CD4-positive, alpha-beta T cell treated with Interleukin-6 at 100 ng/mL for 8 hours (primary cell): ENCODE measurements around the gene ATP2B1.
"Not testable (repeated sequence)": the region's sequence is repeated elsewhere in the genome, so short reads cannot be mapped to it uniquely, and the experiment has no call there.

Source experiments
- DNase-seq: peaks from one replicate; pipeline ENCODE4 v3.0.0-alpha.2; 2020; ENCODE audit warnings: mixed read lengths, low spot score

Gene ATP2B1

GRCh38 chr12:89708565-89709156 is at the start of gene ATP2B1:
Gene ATP2B1 (minus strand): TSS chr12:89708838. CDS start chr12:89655886, 52,952 bp downstream.
- peak; percentile 84 for DNase-seq

GRCh38 chr12:89757987-89758386 is 49.3 kb upstream of the ATP2B1 start:
- not testable (repeated sequence) for DNase-seq

- peak; percentile 68 for DNase-seq
These were observed 48.2 kb upstream of the ATP2B1 start for GRCh38 chr12:89756585-89757398.

DNA sequence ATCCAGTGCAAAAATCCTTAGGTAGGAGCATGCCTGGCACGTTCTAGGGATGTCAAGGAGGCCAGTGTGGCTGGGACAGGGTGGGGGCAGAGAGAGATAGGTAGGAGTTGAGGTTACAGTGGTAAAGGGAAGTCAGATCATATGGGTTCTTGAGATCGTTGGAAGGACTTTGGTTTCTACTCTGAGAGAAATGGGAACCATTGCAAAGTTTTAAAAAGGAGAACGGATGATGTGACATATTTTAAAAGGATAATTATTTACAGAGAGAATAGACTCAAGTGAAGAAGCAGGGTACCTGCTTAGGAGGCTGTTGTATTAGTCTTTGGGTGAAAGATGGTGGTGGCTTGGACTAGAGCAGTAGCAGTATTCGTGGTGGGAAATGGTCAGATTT is 47.6 kb upstream of the ATP2B1 start:
- DNase-seq, result no peak

DNA sequence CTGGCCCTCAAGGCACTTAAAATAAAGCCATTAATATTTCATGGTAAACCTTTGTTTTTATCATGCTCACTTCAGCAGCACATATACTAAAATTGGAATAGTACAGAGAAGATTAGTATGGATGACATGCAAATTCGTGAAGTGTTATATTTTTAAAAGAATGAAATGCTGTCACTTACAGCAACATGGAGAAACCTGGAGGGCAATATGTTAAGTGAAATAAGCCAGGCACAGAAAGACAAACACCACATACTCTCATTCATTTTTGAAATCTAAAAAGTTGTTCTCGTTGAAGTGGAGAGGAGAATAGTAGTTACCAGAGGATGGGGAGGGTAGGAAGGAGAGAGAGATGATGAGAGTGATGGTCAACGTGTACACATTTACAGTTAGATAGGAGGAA is 45.4 kb upstream of the ATP2B1 start:
- DNase-seq, result no peak

- DNase-seq, result no peak
These were observed 43.7 kb upstream of the ATP2B1 start for GRCh38 chr12:89752341-89752740.

DNA sequence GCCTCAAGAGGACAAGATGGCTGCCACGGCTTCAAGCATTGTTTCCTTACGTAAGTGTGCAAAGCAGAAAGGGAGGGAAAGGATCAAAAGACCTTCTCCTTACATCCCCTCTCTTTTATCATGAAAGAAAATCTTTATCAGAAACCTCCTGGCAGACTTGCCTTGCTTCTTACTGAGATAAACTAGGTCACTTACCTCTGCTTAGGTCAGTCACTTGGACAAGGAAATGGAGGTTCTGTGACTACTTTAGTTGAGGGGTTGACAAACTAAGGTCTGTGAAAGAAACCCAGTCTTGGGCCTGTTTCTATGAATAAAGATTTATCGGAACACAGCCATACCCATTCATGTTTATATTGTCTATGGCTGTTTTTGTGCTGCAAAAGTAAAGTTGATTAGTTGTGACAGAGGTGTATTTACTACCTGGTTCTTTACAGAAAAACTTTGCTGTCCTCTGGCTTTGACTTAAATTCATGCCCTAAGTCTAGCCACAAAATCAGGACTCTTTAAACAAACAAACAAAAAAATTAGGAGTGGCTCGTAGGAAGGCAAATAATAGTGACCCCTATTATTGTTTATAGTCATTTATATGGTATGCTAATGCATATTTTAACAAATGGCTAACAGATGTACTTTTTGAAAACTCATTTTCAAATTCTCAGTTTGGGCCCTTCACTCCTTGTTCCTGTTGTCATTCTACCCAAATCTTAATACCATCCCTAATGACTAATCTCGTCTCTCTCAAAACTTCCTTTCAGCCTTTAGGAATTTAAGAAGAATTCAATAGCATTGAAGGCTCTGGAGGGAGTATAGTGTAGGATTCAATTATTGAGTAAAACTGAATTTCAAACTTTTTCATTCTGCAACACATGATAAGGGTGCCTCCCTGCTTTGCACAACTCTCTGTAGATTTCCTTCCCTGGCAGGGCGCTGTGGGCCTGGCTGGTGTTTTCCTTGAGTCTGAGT is 42.0 kb upstream of the ATP2B1 start:
- DNase-seq, result no peak

- no peak for DNase-seq
These were observed 40.2 kb upstream of the ATP2B1 start for GRCh38 chr12:89748791-89749190.

- DNase-seq, result no peak
These were observed 36.6 kb upstream of the ATP2B1 start for GRCh38 chr12:89745286-89745685.

DNA sequence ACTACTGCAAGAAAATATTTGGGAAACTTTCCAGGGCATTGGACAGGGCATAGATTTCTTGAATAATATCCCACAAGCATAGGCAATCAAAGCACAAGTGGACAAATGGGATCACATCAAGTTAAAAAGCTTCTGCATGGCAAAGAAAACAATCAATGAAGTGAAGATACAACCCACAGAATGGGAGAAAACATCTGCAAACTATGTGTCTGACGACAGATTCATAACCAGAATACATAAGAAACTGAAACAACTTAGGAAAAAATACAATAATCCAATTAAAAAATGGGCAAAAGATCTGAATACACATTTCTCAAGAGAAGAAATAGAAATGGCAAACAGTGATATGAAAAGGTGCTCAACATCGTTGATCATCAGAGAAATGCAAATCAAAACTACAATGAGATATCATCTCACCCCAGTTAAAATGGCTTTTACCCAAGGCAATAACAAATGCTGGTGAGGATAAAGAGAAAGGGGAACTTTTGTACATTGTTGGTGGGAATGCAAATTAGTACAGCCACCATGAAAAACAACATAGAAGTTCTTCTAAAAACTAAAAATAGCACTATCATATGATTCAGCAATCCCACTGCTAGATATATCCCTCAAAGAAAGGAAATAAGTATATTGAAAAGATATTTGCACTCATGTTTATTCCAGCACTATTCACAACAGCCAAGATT is 33.8 kb upstream of the ATP2B1 start:
- no peak for DNase-seq

GRCh38 chr12:89740943-89741342 is 32.3 kb upstream of the ATP2B1 start:
- DNase-seq, result no peak

- no peak for DNase-seq
These were observed 28.4 kb upstream of the ATP2B1 start for GRCh38 chr12:89736995-89737394.

DNA sequence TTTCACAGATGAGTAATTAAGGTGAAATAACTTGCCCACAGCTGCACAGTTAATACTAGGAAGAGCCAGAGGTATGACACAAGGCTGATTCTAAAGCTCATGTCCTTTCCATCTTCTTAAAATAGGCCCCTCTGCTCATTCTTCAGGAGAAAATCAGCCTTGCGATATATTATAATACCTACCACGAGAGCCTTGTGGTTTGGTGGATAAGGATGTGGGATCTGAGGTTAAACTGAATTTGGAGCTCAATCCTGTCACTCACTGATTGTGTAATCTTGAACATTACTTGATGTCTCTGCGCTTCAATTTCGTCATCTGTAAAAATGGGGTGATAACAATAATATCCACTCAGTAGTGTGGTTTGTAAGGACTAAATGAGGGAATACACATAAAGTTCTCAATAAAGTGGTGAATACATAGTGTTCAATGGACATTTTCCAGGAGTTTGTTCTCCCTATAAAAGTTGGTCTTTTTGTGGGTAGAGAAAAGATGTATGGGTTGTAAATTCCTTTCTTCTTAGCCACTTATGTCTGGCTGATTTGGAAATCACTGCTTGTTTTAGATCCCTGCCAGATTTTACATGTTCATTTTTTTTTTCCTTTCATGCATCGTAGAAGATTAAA is 25.1 kb upstream of the ATP2B1 start:
- no peak for DNase-seq

DNA sequence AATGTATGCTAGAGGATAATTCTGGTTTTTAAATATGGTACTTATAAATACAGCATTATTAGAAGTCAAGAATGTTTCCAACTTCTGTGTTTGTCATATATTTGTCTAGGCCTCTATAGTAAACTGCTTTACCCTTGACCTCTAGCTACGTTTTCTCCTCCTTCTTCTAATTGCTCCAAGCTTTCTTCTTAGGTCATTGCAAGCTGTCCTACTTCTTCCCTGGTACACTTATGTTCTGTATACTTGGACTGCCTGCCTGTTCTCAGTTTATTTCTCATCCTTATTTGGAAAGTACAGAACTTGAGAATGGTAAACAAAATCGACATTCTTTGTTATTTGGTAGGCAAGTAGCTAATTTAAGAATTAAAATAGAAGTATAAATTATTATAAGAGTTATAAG is 23.9 kb upstream of the ATP2B1 start:
- DNase-seq, result no peak

GRCh38 chr12:89731614-89732013 is 23.0 kb upstream of the ATP2B1 start:
- DNase-seq, result no peak

GRCh38 chr12:89731089-89731488 is 22.5 kb upstream of the ATP2B1 start:
- no peak for DNase-seq

GRCh38 chr12:89729946-89730459 is 21.4 kb upstream of the ATP2B1 start:
- DNase-seq, result no peak

GRCh38 chr12:89723276-89723675 is 14.6 kb upstream of the ATP2B1 start:
- DNase-seq, result no peak

- no peak for DNase-seq
These were observed 12.8 kb upstream of the ATP2B1 start for GRCh38 chr12:89721291-89721987.

GRCh38 chr12:89717759-89718523 is 9.3 kb upstream of the ATP2B1 start:
- DNase-seq, result no peak
